Putamen (tissue), 1 donor: ENCODE measurements around the gene OTOP2.
"Not testable (repeated sequence)": the region's sequence is repeated elsewhere in the genome, so short reads cannot be mapped to it uniquely, and the experiment has no call there.

Experiments used
- DNase-seq: peaks from one replicate; pipeline ENCODE4 v3.0.0-alpha.2; 2016; ENCODE audit warnings: low spot score

Gene OTOP2

GRCh38 chr17:74972107-74972972 is 48.3 kb downstream of the OTOP2 start, which contains the start of gene HID1:
TSS of gene HID1 (minus strand) at chr17:74972759. CDS start at chr17:74972656, 103 bp downstream.
- peak; percentile 80 for DNase-seq

GRCh38 chr17:74972973-74973328 is 48.9 kb downstream of the OTOP2 start:
- no peak for DNase-seq

GRCh38 chr17:74975943-74976342 is 51.9 kb downstream of the OTOP2 start:
- no peak for DNase-seq

GRCh38 chr17:74977802-74978201 is 53.7 kb downstream of the OTOP2 start:
- no peak for DNase-seq

GRCh38 chr17:74978240-74978639 is 54.2 kb downstream of the OTOP2 start:
- DNase-seq: no peak

- DNase-seq: no peak
These were observed 55.5 kb downstream of the OTOP2 start for GRCh38 chr17:74979408-74980146.

- no peak for DNase-seq
These were observed 57.4 kb downstream of the OTOP2 start for GRCh38 chr17:74981318-74981978.

- DNase-seq: peak; percentile 91
These were observed 58.0 kb downstream of the OTOP2 start for GRCh38 chr17:74981979-74982662.

- DNase-seq: not testable (repeated sequence)
These were observed 58.7 kb downstream of the OTOP2 start for GRCh38 chr17:74982663-74983313.
